Measurements from ENCODE around the gene AGER. TPM values are rescaled to one million over a fixed set of nuclear protein-coding genes. Genes with fewer than 3 reads are reported as not detected.
"Not testable (repeated sequence)": the region's sequence is repeated elsewhere in the genome, so short reads cannot be mapped to it uniquely, and the experiment has no call there.

Gene AGER
- total RNA-seq, 1 experiment from 2014 or later = 9.0 TPM

DNA sequence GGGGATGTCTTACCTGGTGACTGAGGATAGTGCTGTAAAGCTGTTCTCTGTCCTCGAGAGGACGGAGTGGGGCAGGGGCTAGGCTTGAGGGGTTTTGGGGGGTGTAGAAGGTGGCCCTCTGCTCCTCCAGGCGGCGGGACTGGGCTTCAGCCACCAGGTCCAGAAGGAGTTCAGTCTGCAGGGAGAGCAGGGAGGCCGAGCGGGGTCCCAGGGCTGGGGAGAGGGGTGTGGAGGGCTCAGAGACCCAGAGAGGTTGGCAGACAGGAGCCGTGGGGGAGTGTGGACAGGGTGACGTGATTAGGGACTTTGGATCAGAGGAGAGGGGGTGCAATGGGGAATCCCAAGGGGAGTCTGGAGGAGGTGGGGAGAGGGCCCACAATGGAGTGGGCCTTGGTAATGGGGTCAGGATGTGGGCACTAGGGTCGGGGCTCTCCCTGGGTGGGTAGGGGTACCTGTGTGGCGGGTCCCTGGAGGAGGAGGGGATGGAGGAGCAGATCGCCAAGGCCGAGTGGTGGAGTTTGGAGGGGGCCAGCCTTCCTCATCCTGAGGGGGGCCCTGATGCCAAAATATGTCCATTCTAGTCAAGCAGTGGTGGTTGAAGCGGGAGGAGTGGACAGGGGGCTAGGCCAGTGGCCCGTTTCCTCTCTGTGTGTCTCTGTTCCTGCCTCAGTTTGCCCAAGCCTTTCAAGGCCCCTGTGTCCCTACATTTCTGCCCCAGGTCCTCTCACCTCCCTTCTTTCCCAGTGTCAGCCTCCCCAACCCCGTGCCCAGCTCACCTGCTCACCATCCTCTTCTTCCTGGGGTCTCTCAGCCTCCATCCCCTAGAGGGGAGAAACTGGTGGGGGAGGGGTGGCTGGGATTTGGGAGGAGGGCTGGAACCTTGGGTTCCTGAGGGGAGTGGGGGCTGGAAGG is 7.9 kb upstream of the AGER start:
- peak overlapping the region; percentile 87 for H3K27ac ChIP-seq (ENCODE audit: low read length)
- no peaks in the 10 kb centered on the region for H4K20me1 ChIP-seq (ENCODE audit: insufficient read depth, low read depth, low read length)
- H3K9me3 ChIP-seq (ENCODE audit: low read length) = no peaks in the 10 kb centered on the region
- H3K36me3 ChIP-seq (ENCODE audit: insufficient read depth, low read length) = no peaks in the 10 kb centered on the region
- DNase-seq = no peak
- peak overlapping the region; percentile 95 for H3K9ac ChIP-seq (ENCODE audit: low read length)
- H3K4me2 ChIP-seq (ENCODE audit: low read depth, low read length, poor library complexity, severe bottlenecking) = peak overlapping the region; percentile 87
- no peaks in the 10 kb centered on the region for H3K27me3 ChIP-seq (ENCODE audit: low read length)
- H3K79me2 ChIP-seq (ENCODE audit: low read length) = peaks cover 47% of the 10 kb centered on the region
- H3K9me2 ChIP-seq (replicated peaks; ENCODE audit: insufficient read depth, low read length) = no peaks in the 10 kb centered on the region
- H2AFZ ChIP-seq (ENCODE audit: low read length) = no peak overlapping the region
- peak overlapping the region; percentile 82 for H3K4me3 ChIP-seq (ENCODE audit: low read length)
- H3K4me1 ChIP-seq (ENCODE audit: low read length) = peaks cover 75% of the 10 kb centered on the region

DNA sequence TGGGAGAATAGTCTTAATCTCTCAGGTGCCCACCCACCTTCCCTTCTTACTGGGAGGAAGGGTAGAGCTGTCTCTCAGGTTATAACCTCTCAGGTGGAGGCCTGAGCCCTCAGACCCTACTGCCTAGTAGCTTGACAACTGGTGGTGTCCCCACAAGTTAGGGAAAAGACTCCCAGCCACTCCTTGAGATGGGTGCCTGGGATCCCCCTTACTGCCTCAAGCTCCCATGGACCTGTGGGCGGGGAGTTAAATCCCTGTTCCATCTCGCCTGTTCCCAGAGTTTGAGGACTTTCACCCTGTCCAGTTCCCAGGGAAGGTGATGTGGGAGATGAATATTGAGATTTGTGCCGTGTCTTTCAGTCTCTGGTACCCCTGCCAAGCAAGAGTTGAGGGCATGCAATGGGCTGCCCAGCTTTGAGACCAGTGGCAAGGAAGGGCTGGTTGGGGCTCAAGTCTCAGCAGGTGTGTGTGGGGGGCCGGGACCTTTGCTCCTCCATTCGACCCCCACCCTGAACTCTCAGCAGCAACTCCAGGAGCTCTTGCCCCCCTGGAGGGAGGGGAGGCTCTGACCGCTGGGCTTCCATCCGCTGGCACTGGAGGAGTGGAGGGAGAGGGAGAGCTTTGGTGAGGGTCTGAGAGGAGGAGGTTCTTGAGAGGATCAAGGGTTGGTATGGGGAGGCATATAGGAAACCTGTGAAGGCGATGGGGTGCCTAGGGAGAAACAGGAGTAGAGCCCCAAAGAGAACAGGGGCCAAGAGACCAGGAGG is 7.0 kb upstream of the AGER start:
- H3K4me1 ChIP-seq (ENCODE audit: low read length) = peaks cover 75% of the 10 kb centered on the region
- H3K9ac ChIP-seq (ENCODE audit: low read length) = peak overlapping the region; percentile 95
- H3K79me2 ChIP-seq (ENCODE audit: low read length) = peaks cover 47% of the 10 kb centered on the region
- peak; percentile 42 for DNase-seq
- H3K9me3 ChIP-seq (ENCODE audit: low read length) = no peaks in the 10 kb centered on the region
- no peaks in the 10 kb centered on the region for H3K36me3 ChIP-seq (ENCODE audit: insufficient read depth, low read length)
- no peak overlapping the region for H2AFZ ChIP-seq (ENCODE audit: low read length)
- no peaks in the 10 kb centered on the region for H3K9me2 ChIP-seq (replicated peaks; ENCODE audit: insufficient read depth, low read length)
- H3K27me3 ChIP-seq (ENCODE audit: low read length) = no peaks in the 10 kb centered on the region
- no peaks in the 10 kb centered on the region for H4K20me1 ChIP-seq (ENCODE audit: insufficient read depth, low read depth, low read length)
- peak overlapping the region; percentile 87 for H3K4me2 ChIP-seq (ENCODE audit: low read depth, low read length, poor library complexity, severe bottlenecking)
- peak overlapping the region; percentile 87 for H3K27ac ChIP-seq (ENCODE audit: low read length)
- H3K4me3 ChIP-seq (ENCODE audit: low read length) = peak overlapping the region; percentile 82

DNA sequence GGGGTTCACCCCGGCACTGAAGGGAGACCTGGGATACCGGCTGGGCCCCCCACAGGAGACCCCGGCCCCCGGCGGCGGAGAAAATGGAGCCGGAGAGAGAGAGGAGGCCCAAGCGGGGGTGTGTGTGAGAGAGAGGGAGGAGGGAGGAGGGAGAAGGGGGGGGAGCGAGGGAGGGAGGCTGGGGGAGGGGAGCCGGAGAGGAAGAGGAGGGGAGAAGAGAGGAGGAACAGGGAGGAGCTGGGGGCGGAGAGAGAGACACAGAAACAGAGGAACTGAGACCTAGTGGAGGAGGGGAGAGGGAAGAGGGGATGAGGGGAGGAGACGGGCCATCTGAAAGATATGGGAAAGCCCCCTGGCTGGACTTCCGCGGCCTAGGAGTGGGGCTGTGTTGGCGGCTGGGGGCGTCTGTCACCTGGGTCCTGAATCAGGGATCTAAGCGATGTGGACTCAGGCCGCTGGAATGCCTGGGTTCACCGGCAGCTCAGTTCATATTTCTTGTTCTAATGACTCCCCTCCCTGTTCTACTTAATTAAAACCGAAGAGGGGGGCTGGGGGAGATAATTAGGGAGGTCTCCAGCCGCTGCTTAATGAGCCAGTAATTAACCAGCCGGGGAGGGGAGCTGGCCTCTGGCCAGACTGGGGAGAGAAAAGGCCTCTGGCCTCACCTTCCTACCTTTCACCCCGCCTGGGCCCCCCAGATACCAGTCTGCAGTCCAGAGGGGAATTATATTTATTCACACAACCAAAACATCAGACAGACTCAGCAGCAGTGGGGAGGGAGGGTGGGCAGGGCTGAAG is 6.2 kb upstream of the AGER start, which contains the start of gene PBX2:
PBX2 (minus strand) TSS at position 149 of the 798 bp plus-strand sequence. CDS start 287 bp downstream, outside the sequence.
- H3K27ac ChIP-seq (ENCODE audit: low read length) = peak within 1 kb of the TSS; percentile 87
- 0 out of 2 replicates have a peak, but pooled peaks cover 2% of the 10 kb centered on the region for H3K36me3 ChIP-seq (ENCODE audit: insufficient read depth, low read length)
- peak within 1 kb of the TSS; percentile 95 for H3K9ac ChIP-seq (ENCODE audit: low read length)
- H3K4me2 ChIP-seq (ENCODE audit: low read depth, low read length, poor library complexity, severe bottlenecking) = peak within 1 kb of the TSS; percentile 87
- H3K9me2 ChIP-seq (replicated peaks; ENCODE audit: insufficient read depth, low read length) = no peaks in the 10 kb centered on the region
- DNase-seq = peak; percentile 97
- H2AFZ ChIP-seq (ENCODE audit: low read length) = no peak within 1 kb of the TSS
- H3K27me3 ChIP-seq (ENCODE audit: low read length) = no peaks in the 10 kb centered on the region
- H3K4me3 ChIP-seq (ENCODE audit: low read length) = peak within 1 kb of the TSS; percentile 82
- peaks cover 80% of the 10 kb centered on the region for H3K4me1 ChIP-seq (ENCODE audit: low read length)
- H3K9me3 ChIP-seq (ENCODE audit: low read length) = no peaks in the 10 kb centered on the region
- H3K79me2 ChIP-seq (ENCODE audit: low read length) = peaks cover 47% of the 10 kb centered on the region
- no peaks in the 10 kb centered on the region for H4K20me1 ChIP-seq (ENCODE audit: insufficient read depth, low read depth, low read length)

DNA sequence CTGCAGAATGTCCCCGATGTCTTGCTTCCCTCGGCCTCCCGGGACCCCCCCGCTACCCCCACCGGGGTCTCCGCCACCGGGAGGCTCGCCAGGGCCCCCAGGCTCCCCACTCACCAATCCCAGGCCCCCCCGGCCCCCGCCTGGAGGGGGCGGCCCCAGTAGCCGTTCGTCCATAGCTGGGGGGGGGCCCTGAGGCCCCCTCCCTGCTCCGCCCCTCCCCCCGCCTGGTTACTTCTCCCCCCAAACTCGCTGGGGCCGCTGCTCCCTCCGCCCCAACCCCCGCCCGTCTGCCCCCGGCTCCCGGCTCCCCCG is 5.6 kb upstream of the AGER start:
- H3K4me2 ChIP-seq (ENCODE audit: low read depth, low read length, poor library complexity, severe bottlenecking) = peak overlapping the region; percentile 87
- H3K9me2 ChIP-seq (replicated peaks; ENCODE audit: insufficient read depth, low read length) = no peaks in the 10 kb centered on the region
- peak overlapping the region; percentile 87 for H3K27ac ChIP-seq (ENCODE audit: low read length)
- DNase-seq = no peak
- H4K20me1 ChIP-seq (ENCODE audit: insufficient read depth, low read depth, low read length) = no peaks in the 10 kb centered on the region
- H3K27me3 ChIP-seq (ENCODE audit: low read length) = no peaks in the 10 kb centered on the region
- peaks cover 47% of the 10 kb centered on the region for H3K79me2 ChIP-seq (ENCODE audit: low read length)
- H3K9ac ChIP-seq (ENCODE audit: low read length) = peak overlapping the region; percentile 95
- H3K4me3 ChIP-seq (ENCODE audit: low read length) = peak overlapping the region; percentile 82
- peaks cover 74% of the 10 kb centered on the region for H3K4me1 ChIP-seq (ENCODE audit: low read length)
- H3K9me3 ChIP-seq (ENCODE audit: low read length) = no peaks in the 10 kb centered on the region
- no peak overlapping the region for H2AFZ ChIP-seq (ENCODE audit: low read length)
- H3K36me3 ChIP-seq (ENCODE audit: insufficient read depth, low read length) = 0 out of 2 replicates have a peak, but pooled peaks cover 2% of the 10 kb centered on the region

DNA sequence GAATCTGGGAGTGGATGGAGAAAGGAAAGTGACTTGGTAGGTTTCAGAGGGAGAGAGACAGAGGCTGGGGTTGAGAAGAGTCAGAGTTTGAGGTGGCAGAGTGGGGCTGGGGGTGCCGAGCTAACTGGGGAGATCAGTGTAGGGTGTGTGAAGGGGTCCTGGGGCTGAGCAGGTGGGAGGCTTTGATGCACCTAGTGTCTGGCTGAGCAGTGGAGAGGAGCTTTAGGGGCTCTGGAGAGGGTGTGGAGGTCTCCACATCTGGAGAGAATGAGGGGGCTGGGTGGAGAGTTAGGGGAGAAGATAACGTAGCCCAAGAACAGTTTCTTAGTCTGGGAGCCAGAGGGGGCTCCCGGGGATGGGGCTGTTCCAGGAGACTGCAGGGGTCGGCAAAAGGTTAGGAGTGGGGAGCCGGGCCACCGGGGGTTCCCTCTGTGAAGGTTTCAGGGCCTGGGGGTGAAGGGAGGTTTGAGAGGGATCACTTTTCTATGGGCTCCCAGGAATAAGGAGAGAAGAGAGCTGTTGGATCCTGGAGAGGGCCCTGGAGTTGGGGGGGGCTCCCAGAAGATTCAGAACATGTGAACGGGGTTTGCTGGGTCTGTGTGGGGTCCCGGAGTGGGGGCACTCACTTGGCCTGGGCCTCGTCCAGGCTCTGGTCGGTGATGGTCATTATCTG is 5.2 kb upstream of the AGER start:
- peak overlapping the region; percentile 82 for H3K4me3 ChIP-seq (ENCODE audit: low read length)
- peak overlapping the region; percentile 87 for H3K4me2 ChIP-seq (ENCODE audit: low read depth, low read length, poor library complexity, severe bottlenecking)
- no peaks in the 10 kb centered on the region for H3K27me3 ChIP-seq (ENCODE audit: low read length)
- H3K79me2 ChIP-seq (ENCODE audit: low read length) = peaks cover 49% of the 10 kb centered on the region
- H3K9ac ChIP-seq (ENCODE audit: low read length) = peak overlapping the region; percentile 95
- no peak for DNase-seq
- peaks cover 69% of the 10 kb centered on the region for H3K4me1 ChIP-seq (ENCODE audit: low read length)
- H4K20me1 ChIP-seq (ENCODE audit: insufficient read depth, low read depth, low read length) = no peaks in the 10 kb centered on the region
- no peaks in the 10 kb centered on the region for H3K9me2 ChIP-seq (replicated peaks; ENCODE audit: insufficient read depth, low read length)
- peak overlapping the region; percentile 87 for H3K27ac ChIP-seq (ENCODE audit: low read length)
- H3K9me3 ChIP-seq (ENCODE audit: low read length) = no peaks in the 10 kb centered on the region
- H2AFZ ChIP-seq (ENCODE audit: low read length) = no peak overlapping the region
- 0 out of 2 replicates have a peak, but pooled peaks cover 2% of the 10 kb centered on the region for H3K36me3 ChIP-seq (ENCODE audit: insufficient read depth, low read length)

DNA sequence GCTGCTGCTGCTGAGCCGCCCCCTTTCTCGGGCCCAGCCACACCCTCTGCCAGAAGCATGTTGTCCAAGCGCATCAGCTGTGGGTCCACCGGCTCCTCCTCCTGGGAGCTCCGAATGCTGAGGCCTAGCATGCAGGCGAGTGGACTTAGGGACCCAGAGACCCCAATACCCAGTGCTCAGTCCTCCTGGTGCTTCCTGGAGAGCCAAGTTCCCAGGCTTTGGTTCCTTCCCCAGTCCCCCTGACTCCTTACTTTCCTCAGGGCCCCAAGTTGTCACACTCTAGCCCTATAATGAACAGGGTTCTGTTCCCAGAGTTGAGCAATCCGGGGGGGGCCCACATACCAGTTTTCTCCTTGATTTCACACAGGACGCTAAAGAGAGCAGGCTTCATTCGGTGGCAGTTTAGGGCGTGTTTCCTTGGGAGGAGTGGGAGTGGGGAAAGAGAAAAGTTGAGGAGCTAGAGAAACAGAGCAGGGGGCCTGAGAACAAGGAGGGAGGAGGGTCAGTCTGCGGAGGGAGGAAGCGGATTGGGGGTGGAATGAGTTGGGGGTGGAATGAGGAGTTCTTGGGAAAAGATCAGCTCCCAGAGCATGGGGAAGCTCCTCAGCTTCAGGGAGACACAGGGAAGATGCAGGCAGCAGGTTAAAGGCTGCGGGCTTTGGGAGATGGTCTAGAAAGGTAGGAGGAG is 4.5 kb upstream of the AGER start:
- Histone ChIP-seq H3K4me2 (ENCODE audit: low read depth, low read length, poor library complexity, severe bottlenecking) (peak overlapping the region; percentile 87), H3K27me3 (ENCODE audit: low read length) (no peaks in the 10 kb centered on the region), H3K4me3 (ENCODE audit: low read length) (peak overlapping the region; percentile 82), H3K27ac (ENCODE audit: low read length) (peak overlapping the region; percentile 87), H3K4me1 (ENCODE audit: low read length) (peaks cover 65% of the 10 kb centered on the region), H3K9me2 (replicated peaks; ENCODE audit: insufficient read depth, low read length) (no peaks in the 10 kb centered on the region), H3K79me2 (ENCODE audit: low read length) (peaks cover 49% of the 10 kb centered on the region), H2AFZ (ENCODE audit: low read length) (no peak overlapping the region), H3K9ac (ENCODE audit: low read length) (peak overlapping the region; percentile 95), H3K36me3 (ENCODE audit: insufficient read depth, low read length) (peaks cover 5% of the 10 kb centered on the region; the same call in 1 of the 2 replicates), H3K9me3 (ENCODE audit: low read length) (no peaks in the 10 kb centered on the region), H4K20me1 (ENCODE audit: insufficient read depth, low read depth, low read length) (no peaks in the 10 kb centered on the region)
- DNase-seq = no peak

DNA sequence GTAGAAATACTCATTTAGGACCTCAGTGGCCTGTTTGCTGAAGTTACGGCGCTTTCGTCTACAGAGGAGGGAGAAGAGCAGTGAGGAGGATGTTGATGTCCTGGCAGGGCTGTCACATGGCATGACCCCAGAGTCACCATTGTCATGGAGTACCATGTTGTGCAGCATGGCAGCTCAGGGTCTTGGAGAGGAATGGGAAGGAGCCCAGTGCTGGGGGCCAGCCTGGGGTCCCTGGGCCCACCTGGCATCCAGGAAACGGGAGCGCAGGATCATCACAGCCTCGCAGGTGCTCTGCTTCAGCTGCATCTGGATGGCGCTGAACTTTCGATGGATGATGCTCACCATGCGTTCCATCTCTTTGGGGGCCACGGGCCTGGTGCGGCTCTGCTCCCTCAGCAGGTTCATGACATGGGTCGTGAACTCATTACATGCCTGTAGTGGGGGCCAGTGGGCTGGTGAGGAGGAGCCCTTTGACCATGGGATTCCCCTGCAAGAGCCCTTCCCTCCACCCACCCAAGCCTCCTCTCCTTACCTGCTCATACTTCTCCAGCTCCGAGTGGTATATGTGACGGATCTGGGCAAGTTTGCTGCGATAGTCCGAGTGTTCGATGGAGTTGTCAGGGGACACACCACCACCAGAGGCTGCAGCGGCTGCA is 3.8 kb upstream of the AGER start:
- H3K9me2 ChIP-seq (replicated peaks; ENCODE audit: insufficient read depth, low read length); DNase-seq; H3K9me3 ChIP-seq (ENCODE audit: low read length); H3K27ac ChIP-seq (ENCODE audit: low read length); H3K27me3 ChIP-seq (ENCODE audit: low read length); H4K20me1 ChIP-seq (ENCODE audit: insufficient read depth, low read depth, low read length); H3K36me3 ChIP-seq (ENCODE audit: insufficient read depth, low read length); H3K4me3 ChIP-seq (ENCODE audit: low read length); H2AFZ ChIP-seq (ENCODE audit: low read length): not testable (repeated sequence)
- Histone ChIP-seq H3K4me2 (ENCODE audit: low read depth, low read length, poor library complexity, severe bottlenecking) (peak overlapping the region; percentile 87), H3K4me1 (ENCODE audit: low read length) (peaks cover 58% of the 10 kb centered on the region), H3K79me2 (ENCODE audit: low read length) (peaks cover 48% of the 10 kb centered on the region), H3K9ac (ENCODE audit: low read length) (peak overlapping the region; percentile 95)

Measured in Karpas-422 (cell line).